Glomerular visceral epithelial cell (primary cell): ENCODE data around the gene TEX12.
A peak's percentile ranks its signal among the peaks of the same experiment; 100 is the strongest.

Experiments
- DNase-seq: peaks from one replicate; pipeline ENCODE4 v3.0.0-alpha.2; 2016; ENCODE audit errors: extremely low spot score

Gene TEX12

GRCh38 chr11:112211536-112211935 is 44.4 kb downstream of the TEX12 start:
- no peak for DNase-seq

- DNase-seq = no peak
Measured at GRCh38 chr11:112212290-112212689, 45.1 kb downstream of the TEX12 start.

GRCh38 chr11:112212710-112213109 is 45.5 kb downstream of the TEX12 start:
- no peak for DNase-seq

GRCh38 chr11:112213753-112214152 is 46.6 kb downstream of the TEX12 start:
- no peak for DNase-seq

- no peak for DNase-seq
Measured at GRCh38 chr11:112215621-112216020, 48.4 kb downstream of the TEX12 start.

GRCh38 chr11:112216561-112217105 is 49.5 kb downstream of the TEX12 start:
- DNase-seq = no peak

GRCh38 chr11:112219476-112220232 is 52.5 kb downstream of the TEX12 start:
- peak; percentile 69 for DNase-seq

- no peak for DNase-seq
Measured at GRCh38 chr11:112221274-112221835, 54.2 kb downstream of the TEX12 start.
